H1 (cell line): ENCODE results near the gene FHIP1B. TPM values are rescaled to one million over a fixed set of nuclear protein-coding genes. Genes with fewer than 3 reads are reported as not detected.

Source experiments
- EGR1 ChIP-seq: IDR thresholded peaks from 2 replicates; pipeline ENCODE4 v1.6.1; 2011; ENCODE audit warnings: low read depth, low read length, borderline replicate concordance
- EP300 ChIP-seq, 2 experiments: IDR thresholded peaks; 1 replicate in 1 of 2; 2 replicates in 1 of 2; pipeline ENCODE4 v1.6.1; 2011 to 2012; ENCODE audit warnings: low read depth in 2 of 2, low read length in 2 of 2, mild to moderate bottlenecking in 2 of 2, borderline replicate concordance in 1 of 2, inconsistent platforms in 1 of 2, moderate library complexity in 1 of 2
- RFX5 ChIP-seq: IDR thresholded peaks from 2 replicates; pipeline ENCODE4 v1.6.1; 2011; ENCODE audit warnings: low read depth, low read length, improper control_type of control experiment, borderline replicate concordance
- polyA plus RNA-seq, 7 experiments: library from polyadenylated mRNA; depleted of rRNA in 3 of 7; stranded (reverse) in 5 of 7; unstranded in 2 of 7; fragments of >200 nt in 5 of 7; fragments of 200-250 nt in 2 of 7; gene quantifications; 1 replicate in 5 of 7; 2 replicates in 1 of 7; 4 replicates in 1 of 7; pipeline versions ENCODE4 v1.2.1 to v1.2.3, GENCODE V29; 2011 to 2013; ENCODE audit warnings: missing spikeins in 2 of 7, mixed read lengths in 2 of 7
- total RNA-seq: library from RNA; stranded (reverse); fragmentation: NEBNext Ultra II Directional; extraction: Animal tissue kit (Norgen Biotek cat#: 25700); gene quantifications from 2 replicates; pipeline ENCODE4 v1.2.1, GENCODE V29; 2021

The FHIP1B gene
- total and polyA plus RNA-seq, 2 of the 8 experiments (the other 6 are each of a cell fraction or from before 2014, with no cell fraction given), result 16.8 to 41.9 TPM

DNA sequence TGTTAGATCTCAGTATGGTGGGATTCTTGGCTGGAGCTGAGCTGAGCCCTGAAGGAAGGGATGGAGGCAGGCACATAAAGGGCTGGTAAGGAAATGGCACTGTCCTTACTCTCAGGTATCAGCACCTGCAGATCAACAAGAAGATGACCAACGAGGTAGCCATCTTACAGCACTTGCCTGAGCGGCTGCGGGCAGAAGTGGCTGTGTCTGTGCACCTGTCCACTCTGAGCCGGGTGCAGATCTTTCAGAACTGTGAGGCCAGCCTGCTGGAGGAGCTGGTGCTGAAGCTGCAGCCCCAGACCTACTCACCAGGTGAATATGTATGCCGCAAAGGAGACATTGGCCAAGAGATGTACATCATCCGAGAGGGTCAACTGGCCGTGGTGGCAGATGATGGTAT, 6.9 kb upstream of the FHIP1B start (continued):
- TF ChIP-seq RFX5 (no peak), EP300 (IDR thresholded peaks at IDR 0.05; ENCODE audit: borderline replicate concordance in 1 of 2, low read depth in 2 of 2, low read length in 2 of 2) (no peak), EGR1 (no peak)
